SU-DHL-6 (cell line): ENCODE measurements around the gene TIMELESS.

ENCODE experiments used
- EZH2phosphoT487 ChIP-seq: fragments of 200-600 bp; sonication (generic), shearing (Covaris generic); conservative IDR thresholded peaks from 2 replicates; pipeline ENCODE4 v1.6.1; 2018; ENCODE audit warnings: mild to moderate bottlenecking, antibody characterized with exemption, low read length, moderate library complexity, mixed read lengths
- TF ChIP-seq, protein P1 (sequence below): fragments of 200-600 bp; sonication (generic); IDR thresholded peaks from one replicate; pipeline ENCODE4 v1.5.1; 2017; ENCODE audit warnings: antibody characterized with exemption, mild to moderate bottlenecking, low read length, moderate library complexity; ENCODE audit not compliant: insufficient read depth, poor library complexity, severe bottlenecking

DNA sequence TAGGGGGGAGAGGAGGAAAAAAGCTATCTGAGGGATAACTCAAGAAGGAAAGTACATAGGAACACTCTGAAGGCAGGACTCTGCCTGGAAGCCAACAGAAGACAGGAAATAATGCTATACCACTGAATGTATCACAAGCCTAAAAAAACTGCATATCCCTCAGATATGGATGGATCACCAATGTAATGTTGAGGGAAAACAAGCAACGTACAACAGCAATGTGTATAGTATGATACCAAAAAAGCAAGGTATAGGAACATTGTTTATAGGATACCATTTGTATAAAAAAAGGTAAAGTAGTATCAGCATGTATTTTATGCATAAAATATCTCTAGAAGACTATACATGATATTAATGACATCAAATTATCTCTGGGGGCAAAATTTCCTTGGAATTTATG is 35.3 kb upstream of the TIMELESS start:
- TF ChIP-seq, protein P1, sequence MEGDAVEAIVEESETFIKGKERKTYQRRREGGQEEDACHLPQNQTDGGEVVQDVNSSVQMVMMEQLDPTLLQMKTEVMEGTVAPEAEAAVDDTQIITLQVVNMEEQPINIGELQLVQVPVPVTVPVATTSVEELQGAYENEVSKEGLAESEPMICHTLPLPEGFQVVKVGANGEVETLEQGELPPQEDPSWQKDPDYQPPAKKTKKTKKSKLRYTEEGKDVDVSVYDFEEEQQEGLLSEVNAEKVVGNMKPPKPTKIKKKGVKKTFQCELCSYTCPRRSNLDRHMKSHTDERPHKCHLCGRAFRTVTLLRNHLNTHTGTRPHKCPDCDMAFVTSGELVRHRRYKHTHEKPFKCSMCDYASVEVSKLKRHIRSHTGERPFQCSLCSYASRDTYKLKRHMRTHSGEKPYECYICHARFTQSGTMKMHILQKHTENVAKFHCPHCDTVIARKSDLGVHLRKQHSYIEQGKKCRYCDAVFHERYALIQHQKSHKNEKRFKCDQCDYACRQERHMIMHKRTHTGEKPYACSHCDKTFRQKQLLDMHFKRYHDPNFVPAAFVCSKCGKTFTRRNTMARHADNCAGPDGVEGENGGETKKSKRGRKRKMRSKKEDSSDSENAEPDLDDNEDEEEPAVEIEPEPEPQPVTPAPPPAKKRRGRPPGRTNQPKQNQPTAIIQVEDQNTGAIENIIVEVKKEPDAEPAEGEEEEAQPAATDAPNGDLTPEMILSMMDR, result no peak
- TF ChIP-seq EZH2phosphoT487, result no peak
